ENCODE results near the gene UCP3.

DNA sequence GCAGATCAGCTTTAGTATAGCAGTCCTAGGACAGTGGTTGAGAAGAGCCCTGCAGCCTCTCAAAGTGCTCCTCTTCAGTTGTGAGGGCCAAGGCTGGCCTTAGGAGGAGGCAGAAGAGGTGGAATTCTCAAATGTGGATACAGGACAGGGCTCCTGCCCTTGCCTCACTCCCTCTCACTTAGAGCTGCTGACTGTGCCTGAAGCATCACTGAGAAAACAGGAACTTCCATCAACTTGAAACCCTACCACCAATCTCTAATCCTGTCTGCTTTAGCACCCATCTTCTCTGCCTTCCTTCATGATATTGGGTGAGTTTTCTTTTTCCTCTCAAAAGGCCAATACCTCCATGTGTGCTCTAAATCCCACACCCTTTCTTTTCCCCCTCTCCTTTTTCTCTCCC is 14.4 kb upstream of the UCP3 start:
- TF ChIP-seq, protein P1, sequence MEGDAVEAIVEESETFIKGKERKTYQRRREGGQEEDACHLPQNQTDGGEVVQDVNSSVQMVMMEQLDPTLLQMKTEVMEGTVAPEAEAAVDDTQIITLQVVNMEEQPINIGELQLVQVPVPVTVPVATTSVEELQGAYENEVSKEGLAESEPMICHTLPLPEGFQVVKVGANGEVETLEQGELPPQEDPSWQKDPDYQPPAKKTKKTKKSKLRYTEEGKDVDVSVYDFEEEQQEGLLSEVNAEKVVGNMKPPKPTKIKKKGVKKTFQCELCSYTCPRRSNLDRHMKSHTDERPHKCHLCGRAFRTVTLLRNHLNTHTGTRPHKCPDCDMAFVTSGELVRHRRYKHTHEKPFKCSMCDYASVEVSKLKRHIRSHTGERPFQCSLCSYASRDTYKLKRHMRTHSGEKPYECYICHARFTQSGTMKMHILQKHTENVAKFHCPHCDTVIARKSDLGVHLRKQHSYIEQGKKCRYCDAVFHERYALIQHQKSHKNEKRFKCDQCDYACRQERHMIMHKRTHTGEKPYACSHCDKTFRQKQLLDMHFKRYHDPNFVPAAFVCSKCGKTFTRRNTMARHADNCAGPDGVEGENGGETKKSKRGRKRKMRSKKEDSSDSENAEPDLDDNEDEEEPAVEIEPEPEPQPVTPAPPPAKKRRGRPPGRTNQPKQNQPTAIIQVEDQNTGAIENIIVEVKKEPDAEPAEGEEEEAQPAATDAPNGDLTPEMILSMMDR (IDR thresholded peaks at IDR 0.05): no peak
- TF ChIP-seq POLR2AphosphoS5 (IDR thresholded peaks at IDR 0.05): no peak
- no peak for TF ChIP-seq EP300 (IDR thresholded peaks at IDR 0.05)
- no peak for TF ChIP-seq POLR2A (IDR thresholded peaks at IDR 0.05)
